ENCODE measurements around the gene DNHD1. TPM values are rescaled to one million over a fixed set of nuclear protein-coding genes. Genes with fewer than 3 reads are reported as not detected.

The DNHD1 gene
- total RNA-seq, 1 donor from 2014 or later = 17.3 TPM

GRCh38 chr11:6526411-6527135 lies 29.5 kb downstream of the DNHD1 start:
- no peak for DNase-seq (ENCODE audit: low spot score in 2 of 2, unreplicated experiment in 2 of 2)
- TF ChIP-seq, protein P1, sequence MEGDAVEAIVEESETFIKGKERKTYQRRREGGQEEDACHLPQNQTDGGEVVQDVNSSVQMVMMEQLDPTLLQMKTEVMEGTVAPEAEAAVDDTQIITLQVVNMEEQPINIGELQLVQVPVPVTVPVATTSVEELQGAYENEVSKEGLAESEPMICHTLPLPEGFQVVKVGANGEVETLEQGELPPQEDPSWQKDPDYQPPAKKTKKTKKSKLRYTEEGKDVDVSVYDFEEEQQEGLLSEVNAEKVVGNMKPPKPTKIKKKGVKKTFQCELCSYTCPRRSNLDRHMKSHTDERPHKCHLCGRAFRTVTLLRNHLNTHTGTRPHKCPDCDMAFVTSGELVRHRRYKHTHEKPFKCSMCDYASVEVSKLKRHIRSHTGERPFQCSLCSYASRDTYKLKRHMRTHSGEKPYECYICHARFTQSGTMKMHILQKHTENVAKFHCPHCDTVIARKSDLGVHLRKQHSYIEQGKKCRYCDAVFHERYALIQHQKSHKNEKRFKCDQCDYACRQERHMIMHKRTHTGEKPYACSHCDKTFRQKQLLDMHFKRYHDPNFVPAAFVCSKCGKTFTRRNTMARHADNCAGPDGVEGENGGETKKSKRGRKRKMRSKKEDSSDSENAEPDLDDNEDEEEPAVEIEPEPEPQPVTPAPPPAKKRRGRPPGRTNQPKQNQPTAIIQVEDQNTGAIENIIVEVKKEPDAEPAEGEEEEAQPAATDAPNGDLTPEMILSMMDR (IDR thresholded peaks at IDR 0.05; ENCODE audit: unreplicated experiment) = no peak
- Mint-ChIP-seq H3K4me1 (no peaks in the 10 kb centered on the region), H3K9me3 (no peaks in the 10 kb centered on the region), H3K27me3 (ENCODE audit: low read depth) (no peaks in the 10 kb centered on the region), H3K36me3 (peaks cover 3% of the 10 kb centered on the region), H3K4me3 (no peak overlapping the region), H3K27ac (no peak overlapping the region)

GRCh38 chr11:6529266-6529665 lies 32.2 kb downstream of the DNHD1 start:
- DNase-seq (ENCODE audit: low spot score in 2 of 2, unreplicated experiment in 2 of 2) = no peak
- Mint-ChIP-seq H3K36me3 (no peaks in the 10 kb centered on the region), H3K4me3 (no peak overlapping the region), H3K4me1 (no peaks in the 10 kb centered on the region), H3K27me3 (ENCODE audit: low read depth) (no peaks in the 10 kb centered on the region), H3K9me3 (no peaks in the 10 kb centered on the region), H3K27ac (no peak overlapping the region)
- TF ChIP-seq, protein P1 (IDR thresholded peaks at IDR 0.05; ENCODE audit: unreplicated experiment) = no peak

DNA sequence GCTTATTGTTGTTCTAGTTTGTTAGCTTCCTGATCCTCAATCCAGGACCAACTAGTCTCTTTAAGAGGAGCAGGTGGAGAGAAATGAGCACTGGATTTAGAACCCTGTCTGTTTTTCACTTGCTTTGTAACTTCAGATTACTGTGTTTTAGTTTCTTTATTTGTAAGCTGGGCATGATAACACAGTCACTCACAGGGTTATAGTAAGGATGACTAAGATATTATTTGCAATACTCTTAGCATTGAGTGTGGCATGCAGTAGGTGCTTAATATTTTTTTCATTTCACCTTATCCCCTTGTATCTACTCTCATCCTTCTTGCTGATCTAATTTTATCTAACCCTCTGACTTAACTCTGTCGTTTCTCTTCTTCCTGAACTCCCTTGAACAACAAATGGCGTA lies 33.8 kb downstream of the DNHD1 start:
- Mint-ChIP-seq H3K27me3 (ENCODE audit: low read depth) (no peaks in the 10 kb centered on the region), H3K4me3 (no peak overlapping the region), H3K9me3 (no peaks in the 10 kb centered on the region), H3K4me1 (peaks cover 1% of the 10 kb centered on the region), H3K27ac (no peak overlapping the region), H3K36me3 (no peaks in the 10 kb centered on the region)
- TF ChIP-seq, protein P1 (IDR thresholded peaks at IDR 0.05; ENCODE audit: unreplicated experiment) = no peak
- DNase-seq (ENCODE audit: low spot score in 2 of 2, unreplicated experiment in 2 of 2) = no peak

GRCh38 chr11:6531267-6531752 lies 34.2 kb downstream of the DNHD1 start:
- TF ChIP-seq, protein P1 (IDR thresholded peaks at IDR 0.05; ENCODE audit: unreplicated experiment) = peak; percentile 54
- H3K4me3 Mint-ChIP-seq = no peak overlapping the region
- DNase-seq (ENCODE audit: low spot score in 2 of 2, unreplicated experiment in 2 of 2) = no peak
- H3K27me3 Mint-ChIP-seq (ENCODE audit: low read depth) = no peaks in the 10 kb centered on the region
- H3K9me3 Mint-ChIP-seq = no peaks in the 10 kb centered on the region
- no peak overlapping the region for H3K27ac Mint-ChIP-seq
- H3K4me1 Mint-ChIP-seq = peaks cover 3% of the 10 kb centered on the region
- H3K36me3 Mint-ChIP-seq = no peaks in the 10 kb centered on the region

DNA sequence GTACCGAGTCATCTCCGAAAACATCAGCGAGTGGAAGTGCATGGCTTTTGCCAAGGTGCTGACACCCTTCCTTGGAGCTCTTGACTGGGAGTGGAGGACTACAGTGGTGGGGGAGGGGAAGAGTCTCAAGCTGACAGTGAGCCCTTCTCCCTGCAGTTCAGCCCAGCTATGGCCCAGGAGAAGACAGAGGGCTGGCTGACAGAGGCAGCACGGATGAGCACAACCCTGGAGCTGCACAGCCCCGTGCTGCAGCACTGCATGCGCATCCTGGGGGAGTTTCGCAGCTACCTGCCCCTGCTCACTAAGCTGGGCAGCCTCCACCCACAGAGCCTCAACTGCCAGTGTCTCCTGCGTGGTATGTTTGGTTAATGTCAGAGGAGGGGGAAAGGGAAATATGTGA lies 41.4 kb downstream of the DNHD1 start:
- no peaks in the 10 kb centered on the region for H3K27me3 Mint-ChIP-seq (ENCODE audit: low read depth)
- peaks cover 3% of the 10 kb centered on the region for H3K4me1 Mint-ChIP-seq
- no peaks in the 10 kb centered on the region for H3K9me3 Mint-ChIP-seq
- DNase-seq (ENCODE audit: low spot score in 2 of 2, unreplicated experiment in 2 of 2) = no peak
- no peak overlapping the region for H3K4me3 Mint-ChIP-seq
- no peaks in the 10 kb centered on the region for H3K36me3 Mint-ChIP-seq
- no peak overlapping the region for H3K27ac Mint-ChIP-seq
- TF ChIP-seq, protein P1 (IDR thresholded peaks at IDR 0.05; ENCODE audit: unreplicated experiment) = no peak
